Sigmoid colon (tissue), 4 donors: Measurements from ENCODE around the gene ACOX2.

Source experiments
- CTCF ChIP-seq, 4 experiments: fragments of 450-650 bp in 3 of 4; fragments of 200-600 bp in 1 of 4; IDR thresholded peaks; one replicate each; pipeline ENCODE4 v1.5.1; 2016 to 2019; ENCODE audit warnings: antibody characterized with exemption in 4 of 4, mild to moderate bottlenecking in 3 of 4, moderate library complexity in 2 of 4
- EP300 ChIP-seq, 4 donors: sonication (generic); formaldehyde crosslinking; IDR thresholded peaks; one replicate each; pipeline ENCODE4 v1.6.1; 2017; ENCODE audit warnings: antibody characterized with exemption in 4 of 4
- POLR2A ChIP-seq, 2 donors: fragments of 450-650 bp; IDR thresholded peaks; one replicate each; pipeline ENCODE4 v1.6.1; 2016; ENCODE audit warnings: antibody characterized with exemption in 2 of 2, mild to moderate bottlenecking in 2 of 2, moderate library complexity in 2 of 2
- POLR2AphosphoS5 ChIP-seq, 4 donors: sonication (generic); formaldehyde crosslinking; IDR thresholded peaks; one replicate each; pipeline ENCODE4 v1.6.1; 2017; ENCODE audit warnings: antibody characterized with exemption in 4 of 4

GRCh38 chr3:58487140-58487886 is 49.7 kb downstream of the ACOX2 start:
- TF ChIP-seq CTCF (IDR thresholded peaks at IDR 0.05) = no peak
- TF ChIP-seq POLR2AphosphoS5 (IDR thresholded peaks at IDR 0.05) = no peak
- no peak for TF ChIP-seq POLR2A (IDR thresholded peaks at IDR 0.05)
- no peak for TF ChIP-seq EP300 (IDR thresholded peaks at IDR 0.05)
